Suprapubic skin (tissue), 3 donors: ENCODE data around the gene IL18BP.

Source experiments
- EP300 ChIP-seq: sonication (generic); formaldehyde crosslinking; IDR thresholded peaks from one replicate; pipeline ENCODE4 v1.6.1; 2017; ENCODE audit warnings: antibody characterized with exemption
- POLR2A ChIP-seq, 2 donors: fragments of 450-650 bp; IDR thresholded peaks; one replicate each; pipeline ENCODE4 v1.6.1; 2017; ENCODE audit warnings: antibody characterized with exemption in 2 of 2, mild to moderate bottlenecking in 2 of 2, moderate library complexity in 2 of 2
- TF ChIP-seq, protein P1 (sequence below), 2 donors: fragments of 200-600 bp in 1 of 2; fragments of 450-650 bp in 1 of 2; sonication (generic) in 1 of 2; IDR thresholded peaks; one replicate each; pipeline ENCODE4 v1.5.1; 2016 to 2019; ENCODE audit warnings: antibody characterized with exemption in 2 of 2, mild to moderate bottlenecking in 1 of 2, moderate library complexity in 1 of 2

DNA sequence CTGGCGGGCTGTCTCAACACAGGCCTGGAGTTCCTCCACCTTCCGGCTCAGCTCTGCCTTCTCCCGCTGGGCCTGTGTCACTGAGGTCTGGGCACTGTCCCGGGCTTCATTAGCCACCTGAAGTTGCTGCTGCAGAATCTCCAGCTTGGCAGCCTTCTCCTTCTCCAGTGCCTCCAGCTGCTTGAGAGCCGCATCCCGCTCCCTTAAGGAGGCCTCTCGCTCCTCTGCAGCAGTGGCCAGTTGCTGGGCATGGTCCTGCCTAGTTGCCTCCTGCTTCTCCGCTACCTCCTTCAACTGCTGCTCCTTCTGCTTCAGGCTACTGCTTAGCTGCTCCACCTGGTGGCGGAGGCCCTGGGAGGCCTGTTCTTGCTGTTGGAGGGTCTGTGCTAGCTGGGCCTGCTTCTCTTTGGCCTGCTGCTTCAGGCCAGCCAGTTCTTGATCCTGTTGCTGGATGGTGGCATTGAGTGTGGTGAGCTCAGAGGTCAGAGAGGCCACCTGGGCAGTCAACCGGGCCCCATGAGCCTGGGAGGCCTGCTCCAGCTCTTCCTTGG lies 16.9 kb downstream of the IL18BP start:
- TF ChIP-seq, protein P1, sequence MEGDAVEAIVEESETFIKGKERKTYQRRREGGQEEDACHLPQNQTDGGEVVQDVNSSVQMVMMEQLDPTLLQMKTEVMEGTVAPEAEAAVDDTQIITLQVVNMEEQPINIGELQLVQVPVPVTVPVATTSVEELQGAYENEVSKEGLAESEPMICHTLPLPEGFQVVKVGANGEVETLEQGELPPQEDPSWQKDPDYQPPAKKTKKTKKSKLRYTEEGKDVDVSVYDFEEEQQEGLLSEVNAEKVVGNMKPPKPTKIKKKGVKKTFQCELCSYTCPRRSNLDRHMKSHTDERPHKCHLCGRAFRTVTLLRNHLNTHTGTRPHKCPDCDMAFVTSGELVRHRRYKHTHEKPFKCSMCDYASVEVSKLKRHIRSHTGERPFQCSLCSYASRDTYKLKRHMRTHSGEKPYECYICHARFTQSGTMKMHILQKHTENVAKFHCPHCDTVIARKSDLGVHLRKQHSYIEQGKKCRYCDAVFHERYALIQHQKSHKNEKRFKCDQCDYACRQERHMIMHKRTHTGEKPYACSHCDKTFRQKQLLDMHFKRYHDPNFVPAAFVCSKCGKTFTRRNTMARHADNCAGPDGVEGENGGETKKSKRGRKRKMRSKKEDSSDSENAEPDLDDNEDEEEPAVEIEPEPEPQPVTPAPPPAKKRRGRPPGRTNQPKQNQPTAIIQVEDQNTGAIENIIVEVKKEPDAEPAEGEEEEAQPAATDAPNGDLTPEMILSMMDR (IDR thresholded peaks at IDR 0.05), result no peak
- TF ChIP-seq POLR2A (IDR thresholded peaks at IDR 0.05) (no peak), EP300 (no peak)
